Measurements from ENCODE around the gene LATS2.

The LATS2 gene

DNA sequence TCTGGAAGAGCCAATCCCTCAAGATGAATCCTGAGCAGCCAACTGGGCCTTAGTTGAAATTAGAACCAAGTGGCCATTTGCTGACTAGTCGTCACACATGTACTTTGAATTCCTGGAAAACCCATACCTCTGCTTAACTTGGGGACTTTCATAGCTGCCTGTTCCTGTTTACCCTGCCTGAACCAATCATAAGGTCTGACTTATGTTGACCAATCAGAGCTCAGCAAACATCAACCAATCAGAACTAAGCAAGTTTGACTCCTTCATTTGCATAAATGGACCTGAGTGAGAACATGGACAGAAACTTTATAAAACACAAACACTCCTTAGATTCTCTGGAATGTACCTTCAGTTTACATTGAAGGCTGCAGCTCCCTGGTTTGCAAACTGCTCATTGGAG is 50.8 kb downstream of the LATS2 start:
- Histone ChIP-seq H3K4me3 (ENCODE audit: low read depth in 1 of 2, low read length in 2 of 2) (no peak overlapping the region), H3K79me2 (ENCODE audit: insufficient read depth, low read length) (no peaks in the 10 kb centered on the region), H3K27me3 (ENCODE audit: insufficient read depth, low read length, poor library complexity) (no peaks in the 10 kb centered on the region), H3K36me3 (ENCODE audit: insufficient read depth, low read length) (no peaks in the 10 kb centered on the region), H4K20me1 (ENCODE audit: insufficient read depth, low read length) (no peaks in the 10 kb centered on the region), H3K9ac (ENCODE audit: low read depth, low read length) (no peak overlapping the region), H3K9me3 (ENCODE audit: insufficient read depth, low read length, severe bottlenecking) (no peaks in the 10 kb centered on the region), H3K4me2 (ENCODE audit: insufficient read depth, low read length) (no peak overlapping the region), H3K4me1 (ENCODE audit: insufficient read depth, low read length) (no peaks in the 10 kb centered on the region), H3K27ac (ENCODE audit: low read length) (no peak overlapping the region), H2AFZ (ENCODE audit: low read depth, low read length) (no peak overlapping the region)
- DNase-seq (no peak), ATAC-seq (ENCODE audit: insufficient read depth, low read depth) (no peak)
- no peak for TF ChIP-seq EZH2 (IDR thresholded peaks at IDR 0.05; ENCODE audit: borderline replicate concordance, low read depth, low read length, severe bottlenecking)
- TF ChIP-seq, protein P1, sequence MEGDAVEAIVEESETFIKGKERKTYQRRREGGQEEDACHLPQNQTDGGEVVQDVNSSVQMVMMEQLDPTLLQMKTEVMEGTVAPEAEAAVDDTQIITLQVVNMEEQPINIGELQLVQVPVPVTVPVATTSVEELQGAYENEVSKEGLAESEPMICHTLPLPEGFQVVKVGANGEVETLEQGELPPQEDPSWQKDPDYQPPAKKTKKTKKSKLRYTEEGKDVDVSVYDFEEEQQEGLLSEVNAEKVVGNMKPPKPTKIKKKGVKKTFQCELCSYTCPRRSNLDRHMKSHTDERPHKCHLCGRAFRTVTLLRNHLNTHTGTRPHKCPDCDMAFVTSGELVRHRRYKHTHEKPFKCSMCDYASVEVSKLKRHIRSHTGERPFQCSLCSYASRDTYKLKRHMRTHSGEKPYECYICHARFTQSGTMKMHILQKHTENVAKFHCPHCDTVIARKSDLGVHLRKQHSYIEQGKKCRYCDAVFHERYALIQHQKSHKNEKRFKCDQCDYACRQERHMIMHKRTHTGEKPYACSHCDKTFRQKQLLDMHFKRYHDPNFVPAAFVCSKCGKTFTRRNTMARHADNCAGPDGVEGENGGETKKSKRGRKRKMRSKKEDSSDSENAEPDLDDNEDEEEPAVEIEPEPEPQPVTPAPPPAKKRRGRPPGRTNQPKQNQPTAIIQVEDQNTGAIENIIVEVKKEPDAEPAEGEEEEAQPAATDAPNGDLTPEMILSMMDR (IDR thresholded peaks at IDR 0.05; ENCODE audit: borderline replicate concordance, extremely low read depth, low read length, poor library complexity, severe bottlenecking), result no peak

DNA sequence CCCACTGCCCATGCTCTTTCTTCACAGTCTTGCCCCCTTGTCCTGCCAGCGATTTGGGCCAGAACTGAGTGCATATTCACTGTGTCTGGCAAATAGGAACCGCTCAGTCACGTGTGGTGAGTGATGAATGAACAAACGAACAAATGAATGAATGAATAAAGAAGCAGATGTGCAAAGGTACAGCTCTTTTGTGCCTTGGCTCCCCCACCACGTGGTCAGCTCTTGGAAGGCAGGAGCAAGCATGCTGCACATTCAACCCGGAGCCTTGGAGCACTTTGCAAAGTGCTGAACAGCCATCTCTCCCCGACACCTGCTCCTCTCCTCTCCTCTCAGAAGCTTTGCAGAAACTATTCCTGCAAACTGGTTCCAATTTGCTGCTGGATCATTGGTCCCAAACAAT is 52.4 kb downstream of the LATS2 start:
- no peaks in the 10 kb centered on the region for H4K20me1 ChIP-seq (ENCODE audit: insufficient read depth, low read length)
- no peak overlapping the region for H3K4me3 ChIP-seq (ENCODE audit: low read depth in 1 of 2, low read length in 2 of 2)
- H3K27ac ChIP-seq (ENCODE audit: low read length), result no peak overlapping the region
- H3K27me3 ChIP-seq (ENCODE audit: insufficient read depth, low read length, poor library complexity), result no peaks in the 10 kb centered on the region
- no peak overlapping the region for H3K4me2 ChIP-seq (ENCODE audit: insufficient read depth, low read length)
- no peak for DNase-seq
- H3K79me2 ChIP-seq (ENCODE audit: insufficient read depth, low read length), result no peaks in the 10 kb centered on the region
- no peak for TF ChIP-seq EZH2 (IDR thresholded peaks at IDR 0.05; ENCODE audit: borderline replicate concordance, low read depth, low read length, severe bottlenecking)
- TF ChIP-seq, protein P1 (IDR thresholded peaks at IDR 0.05; ENCODE audit: borderline replicate concordance, extremely low read depth, low read length, poor library complexity, severe bottlenecking), result no peak
- no peak overlapping the region for H2AFZ ChIP-seq (ENCODE audit: low read depth, low read length)
- H3K36me3 ChIP-seq (ENCODE audit: insufficient read depth, low read length), result no peaks in the 10 kb centered on the region
- ATAC-seq (ENCODE audit: insufficient read depth, low read depth), result no peak
- no peaks in the 10 kb centered on the region for H3K4me1 ChIP-seq (ENCODE audit: insufficient read depth, low read length)
- no peak overlapping the region for H3K9ac ChIP-seq (ENCODE audit: low read depth, low read length)
- no peaks in the 10 kb centered on the region for H3K9me3 ChIP-seq (ENCODE audit: insufficient read depth, low read length, severe bottlenecking)

DNA sequence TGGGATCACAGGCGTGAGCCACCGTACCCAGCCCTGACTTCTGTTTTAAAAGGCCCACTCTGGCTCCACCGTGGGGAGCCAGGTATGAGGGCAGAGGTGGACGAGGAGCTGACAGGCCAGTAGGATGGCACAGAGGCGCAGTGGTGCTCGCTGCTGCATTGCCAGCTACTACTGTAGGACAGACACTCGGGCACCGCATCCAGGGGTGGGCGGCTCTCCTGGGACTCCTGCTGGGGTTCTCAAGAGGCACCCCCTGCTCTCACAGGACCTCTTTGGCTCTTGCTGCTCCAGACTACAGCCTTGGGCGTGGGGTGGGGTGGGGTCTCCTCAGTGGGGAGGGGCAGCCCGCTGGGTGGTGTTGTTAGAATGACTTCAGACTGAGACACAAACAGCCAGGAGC is 53.4 kb downstream of the LATS2 start:
- H3K4me2 ChIP-seq (ENCODE audit: insufficient read depth, low read length), result no peak overlapping the region
- no peaks in the 10 kb centered on the region for H4K20me1 ChIP-seq (ENCODE audit: insufficient read depth, low read length)
- H3K4me1 ChIP-seq (ENCODE audit: insufficient read depth, low read length), result no peaks in the 10 kb centered on the region
- H3K4me3 ChIP-seq (ENCODE audit: low read depth in 1 of 2, low read length in 2 of 2), result no peak overlapping the region
- no peaks in the 10 kb centered on the region for H3K27me3 ChIP-seq (ENCODE audit: insufficient read depth, low read length, poor library complexity)
- no peaks in the 10 kb centered on the region for H3K79me2 ChIP-seq (ENCODE audit: insufficient read depth, low read length)
- TF ChIP-seq, protein P1 (IDR thresholded peaks at IDR 0.05; ENCODE audit: borderline replicate concordance, extremely low read depth, low read length, poor library complexity, severe bottlenecking), result no peak
- TF ChIP-seq EZH2 (IDR thresholded peaks at IDR 0.05; ENCODE audit: borderline replicate concordance, low read depth, low read length, severe bottlenecking), result no peak
- ATAC-seq (ENCODE audit: insufficient read depth, low read depth) (no peak), DNase-seq (no peak)
- no peak overlapping the region for H3K27ac ChIP-seq (ENCODE audit: low read length)
- H2AFZ ChIP-seq (ENCODE audit: low read depth, low read length), result no peak overlapping the region
- H3K9me3 ChIP-seq (ENCODE audit: insufficient read depth, low read length, severe bottlenecking), result no peaks in the 10 kb centered on the region
- no peak overlapping the region for H3K9ac ChIP-seq (ENCODE audit: low read depth, low read length)
- H3K36me3 ChIP-seq (ENCODE audit: insufficient read depth, low read length), result no peaks in the 10 kb centered on the region

Measured in DND-41 (cell line).